HG02884 (cell line): ENCODE measurements around the gene ADARB2.
"Not testable (repeated sequence)": the region's sequence is repeated elsewhere in the genome, so short reads cannot be mapped to it uniquely, and the experiment has no call there.

Experiments
- ATAC-seq: cut with Tn5 transposase; IDR thresholded peaks from one replicate; pipeline ENCODE4 v1.9.1; 2021; ENCODE audit warnings: mild to moderate bottlenecking, moderate library complexity; ENCODE audit not compliant: unreplicated experiment

The ADARB2 gene

GRCh38 chr10:1474376-1475097, 262.8 kb downstream of the ADARB2 start:
- no peak for ATAC-seq

DNA sequence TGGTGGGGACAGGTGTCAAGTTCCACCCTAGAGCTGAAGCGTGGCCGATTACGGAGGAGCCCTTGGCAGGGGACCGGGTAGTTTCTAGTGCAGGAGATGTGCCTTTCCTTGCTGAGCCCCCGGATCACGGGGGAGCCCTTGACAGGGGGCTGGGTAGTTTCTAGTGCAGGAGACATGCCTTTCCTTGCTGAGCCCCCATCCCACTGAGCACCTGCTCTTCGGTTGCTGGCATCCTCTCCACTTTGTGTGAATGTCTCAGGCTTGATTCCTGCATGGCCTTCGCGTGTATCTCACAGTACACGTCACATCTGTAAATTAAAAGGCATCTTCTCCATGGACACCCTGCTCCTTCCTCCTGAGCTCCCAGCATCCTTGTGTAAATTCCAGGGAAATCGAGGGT, 263.5 kb downstream of the ADARB2 start:
- no peak for ATAC-seq

DNA sequence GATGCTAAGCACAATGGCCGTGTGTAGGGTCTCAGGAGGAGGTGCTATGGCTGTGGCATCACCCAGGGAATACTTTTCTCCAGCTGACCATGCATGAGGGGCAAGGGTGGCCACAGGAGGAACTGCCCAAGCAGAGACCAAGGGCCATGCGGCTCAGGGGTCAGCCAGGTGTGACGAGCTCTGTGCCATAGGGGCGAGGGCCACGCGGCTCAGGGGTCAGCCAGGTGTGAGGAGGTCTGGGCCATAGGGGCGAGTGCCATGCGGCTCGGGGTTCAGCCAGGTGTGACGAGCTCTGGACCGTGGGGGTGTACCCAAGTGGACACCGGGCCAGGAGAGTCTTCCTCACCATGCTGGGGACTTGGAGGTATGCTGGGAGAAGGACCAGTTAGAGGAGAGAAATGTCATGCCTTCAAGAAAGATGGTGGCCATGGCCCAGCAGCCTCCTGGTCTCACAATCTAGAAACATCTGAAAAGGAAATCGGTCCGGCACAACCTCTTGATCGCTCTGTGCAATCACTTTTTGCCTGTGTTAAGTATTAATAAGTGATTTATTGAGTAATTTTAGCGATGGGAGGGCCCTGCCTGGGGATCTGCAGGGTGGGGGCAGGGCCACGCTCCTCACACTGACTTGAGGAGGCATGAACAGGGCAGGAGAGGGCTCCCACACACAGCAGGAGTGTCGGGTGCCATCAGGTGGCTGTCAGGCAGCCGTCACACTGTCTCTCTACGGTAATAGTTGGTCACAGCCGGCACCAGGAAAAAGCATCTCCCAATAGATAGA, 265.0 kb downstream of the ADARB2 start:
- no peak for ATAC-seq

GRCh38 chr10:1468811-1469210, 268.5 kb downstream of the ADARB2 start:
- no peak for ATAC-seq

DNA sequence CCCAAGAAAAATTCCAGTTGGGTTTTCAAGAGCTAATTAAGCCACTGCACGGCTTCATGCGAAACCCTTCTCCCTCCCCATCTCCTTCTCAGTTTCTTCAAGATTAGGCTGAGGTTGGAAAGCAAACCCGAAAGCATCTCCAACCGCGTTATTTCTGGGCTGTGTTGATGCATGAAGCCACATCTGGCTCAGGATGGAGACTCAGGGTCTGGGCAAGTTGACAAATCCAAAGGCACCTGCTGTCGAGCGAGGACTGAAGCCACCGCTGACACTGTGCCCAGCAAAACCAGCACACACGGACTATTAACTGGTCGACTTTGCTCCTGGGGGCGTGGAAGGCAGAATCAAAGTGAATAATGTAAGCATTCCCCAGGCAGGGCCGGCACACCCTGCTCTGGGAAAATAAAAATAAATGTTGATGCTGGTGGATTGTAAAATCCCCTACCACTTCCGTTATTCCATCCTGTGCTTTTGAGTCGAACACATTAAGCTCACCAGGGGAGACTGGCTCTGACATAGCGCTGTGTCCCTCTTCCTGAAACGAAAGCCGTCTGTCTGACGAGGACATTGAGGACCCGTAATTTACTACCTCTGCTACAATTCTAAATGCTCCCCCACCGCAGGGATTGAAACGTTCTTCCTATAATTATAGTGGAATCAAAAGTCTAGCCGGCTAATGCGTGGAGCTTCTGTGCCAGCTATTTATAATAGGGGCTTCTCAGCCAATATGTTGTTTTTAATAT, 269.8 kb downstream of the ADARB2 start:
- ATAC-seq, result no peak

DNA sequence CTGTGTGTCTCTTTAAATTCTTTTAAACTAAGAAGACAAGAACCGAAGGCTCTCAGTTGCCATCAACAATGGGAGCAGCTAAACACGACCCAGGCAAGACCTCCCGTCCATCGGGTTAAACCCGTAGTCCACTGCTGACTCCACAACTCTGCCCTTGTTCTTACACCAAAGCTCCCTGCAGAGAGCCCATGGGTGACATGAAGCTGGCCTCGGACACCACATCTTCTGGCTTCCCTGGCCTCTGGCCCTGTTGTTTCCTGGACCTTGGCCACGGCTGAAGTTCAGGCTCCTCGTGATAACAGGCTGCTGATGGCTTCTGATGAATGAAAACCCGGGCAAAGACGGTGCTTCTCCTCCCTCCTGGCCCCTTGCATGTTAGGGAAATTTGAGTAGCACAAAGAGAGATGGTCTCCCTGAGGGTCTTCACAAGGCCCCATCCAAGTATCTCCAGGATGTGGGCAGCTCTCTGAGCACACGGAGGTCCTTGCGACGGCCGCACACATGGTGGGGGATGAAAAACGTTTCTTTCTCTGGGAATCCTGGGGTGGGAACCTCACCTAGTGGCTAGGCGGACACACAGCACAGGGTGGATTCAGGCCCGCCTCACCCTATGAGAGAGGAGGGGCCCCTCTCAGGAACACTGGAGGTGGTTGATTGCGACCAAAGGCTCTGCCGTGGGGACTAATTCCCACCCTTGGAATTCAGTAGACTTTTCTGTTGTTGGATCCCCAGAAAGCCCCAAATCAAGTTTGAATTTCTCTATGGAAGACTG, 271.1 kb downstream of the ADARB2 start:
- no peak for ATAC-seq

DNA sequence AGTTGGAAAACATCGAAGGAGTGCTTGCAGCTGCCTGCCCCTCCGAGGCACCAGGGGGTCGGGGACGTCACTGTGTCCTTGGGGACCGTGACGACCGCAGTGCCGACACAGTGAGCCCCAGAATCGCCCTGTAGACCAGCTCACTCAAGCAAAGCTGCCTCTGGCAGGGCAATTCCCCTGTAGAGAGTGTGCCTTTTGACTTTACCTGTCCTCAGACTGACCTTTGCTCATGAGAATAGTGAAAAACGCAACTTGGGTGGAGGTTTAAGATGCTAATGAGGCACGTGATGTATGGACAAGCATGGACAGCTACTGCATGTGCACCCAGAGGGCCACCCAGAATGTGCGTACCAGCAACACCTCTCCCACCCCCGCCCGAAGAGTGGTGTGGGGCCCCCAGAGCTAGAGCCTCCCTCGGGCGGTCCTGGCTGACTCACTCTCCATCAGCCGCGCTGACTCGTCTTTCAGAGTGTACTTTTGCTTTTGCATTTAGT, 271.9 kb downstream of the ADARB2 start:
- no peak for ATAC-seq

GRCh38 chr10:1464881-1465417, 272.4 kb downstream of the ADARB2 start:
- no peak for ATAC-seq

DNA sequence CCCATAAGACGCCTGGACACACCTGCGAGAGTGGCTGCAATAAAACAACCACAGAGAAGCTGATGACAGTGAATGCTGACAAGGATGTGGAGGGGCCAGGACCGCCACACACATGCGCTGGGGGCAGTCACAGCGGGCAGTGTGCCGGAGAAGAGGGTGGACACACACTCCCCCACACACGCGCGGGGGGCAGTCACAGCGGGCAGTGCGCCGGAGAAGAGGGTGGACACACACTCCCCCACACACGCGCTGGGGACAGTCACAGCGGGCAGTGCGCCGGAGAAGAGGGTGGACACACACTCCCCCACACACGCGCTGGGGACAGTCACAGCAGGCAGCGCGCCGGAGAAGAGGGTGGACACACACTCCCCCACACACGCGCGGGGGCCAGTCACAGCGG, 273.4 kb downstream of the ADARB2 start:
- ATAC-seq, result not testable (repeated sequence)

DNA sequence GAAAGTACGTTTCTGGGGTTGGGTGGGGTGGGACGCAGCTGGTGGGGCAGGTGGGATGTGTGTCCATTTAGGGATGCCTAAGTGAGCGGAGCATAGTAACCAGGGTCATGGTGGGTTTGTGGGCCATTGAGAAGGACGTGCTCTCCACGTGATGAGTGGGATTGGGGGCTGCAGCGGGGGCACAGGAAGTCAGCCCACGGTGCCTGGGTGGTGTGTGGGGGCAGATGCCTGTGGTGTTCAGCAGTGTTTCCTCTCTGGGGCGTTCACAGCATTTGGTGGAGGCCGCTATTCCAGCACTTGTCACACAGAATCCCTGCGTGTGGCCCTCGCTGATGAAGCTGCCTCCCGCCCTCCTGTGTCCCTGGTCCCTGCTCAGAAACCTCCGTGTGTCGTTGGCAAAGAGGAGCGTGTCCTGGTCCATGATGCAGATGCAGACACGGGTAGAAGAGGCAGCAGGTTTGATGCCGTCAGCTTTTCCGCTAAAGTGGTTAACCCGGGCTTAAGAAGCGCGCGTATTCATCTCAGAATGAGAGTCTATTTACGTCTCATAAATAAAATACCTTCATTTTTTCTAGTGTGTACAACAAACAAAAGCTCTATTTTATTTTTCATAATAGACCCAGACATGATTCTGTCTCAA, 274.2 kb downstream of the ADARB2 start:
- ATAC-seq, result no peak

DNA sequence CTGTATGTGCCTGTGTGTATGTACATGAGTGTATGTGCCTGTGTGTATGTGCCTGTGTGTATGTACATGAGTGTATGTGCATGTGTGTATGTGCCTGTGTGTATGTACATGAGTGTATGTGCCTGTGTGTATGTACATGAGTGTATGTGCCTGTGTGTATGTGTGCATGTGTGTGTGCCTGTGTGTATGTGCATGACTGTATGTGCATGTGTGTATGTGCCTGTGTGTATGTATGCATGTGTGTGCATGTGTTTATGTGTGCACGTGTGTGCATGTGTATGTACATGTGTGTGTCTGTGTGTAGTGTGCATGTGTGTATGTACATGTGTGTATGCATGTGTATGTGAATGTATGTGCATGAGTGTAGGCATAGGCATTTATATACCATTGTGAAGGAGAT, 274.8 kb downstream of the ADARB2 start:
- ATAC-seq, result no peak

- ATAC-seq, result no peak
Observed at GRCh38 chr10:1462032-1462431, 275.3 kb downstream of the ADARB2 start.

DNA sequence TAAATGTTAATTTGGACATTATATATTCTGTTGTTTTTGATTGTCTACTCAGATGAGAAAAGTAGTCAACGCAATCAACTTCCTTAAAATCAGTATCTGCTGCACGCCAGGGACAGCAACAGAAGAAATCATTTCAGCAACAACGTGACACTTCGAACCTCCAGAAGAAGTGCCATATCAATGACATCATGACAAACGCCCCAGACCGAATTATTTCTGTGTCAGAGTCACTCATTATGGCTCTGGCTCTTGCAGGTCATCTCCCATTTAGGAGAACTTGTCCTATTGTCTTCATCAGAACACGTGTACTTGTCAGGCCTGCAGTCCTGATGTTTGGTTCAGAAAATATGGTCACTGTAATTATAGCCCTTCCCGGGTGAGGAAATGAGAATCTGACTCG, 276.3 kb downstream of the ADARB2 start:
- no peak for ATAC-seq

DNA sequence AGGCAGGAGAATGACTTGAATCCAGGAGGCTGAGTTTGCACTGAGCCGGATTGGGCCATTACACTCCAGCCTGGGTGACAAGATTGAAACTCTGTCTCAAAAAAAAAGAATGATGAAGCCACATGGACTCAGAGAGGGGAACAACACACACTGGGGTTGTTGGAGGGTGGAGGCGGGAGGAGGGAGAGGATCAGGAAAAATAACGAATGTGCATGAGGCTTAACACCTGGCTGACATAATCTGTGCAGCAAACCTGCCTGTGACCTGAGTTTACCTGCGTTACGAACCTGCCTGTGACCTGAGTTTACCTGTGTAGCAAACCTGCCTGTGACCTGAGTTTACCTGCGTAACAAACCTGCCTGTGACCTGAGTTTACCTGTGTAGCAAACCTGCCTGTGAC, 277.7 kb downstream of the ADARB2 start:
- not testable (repeated sequence) for ATAC-seq

GRCh38 chr10:1454951-1455350, 282.4 kb downstream of the ADARB2 start:
- ATAC-seq, result no peak

- ATAC-seq, result peak; percentile 97
Observed at GRCh38 chr10:1454428-1454827, 282.9 kb downstream of the ADARB2 start.

GRCh38 chr10:1452777-1453176, 284.5 kb downstream of the ADARB2 start:
- no peak for ATAC-seq

GRCh38 chr10:1451941-1452340, 285.4 kb downstream of the ADARB2 start:
- no peak for ATAC-seq

- ATAC-seq, result no peak
Observed at GRCh38 chr10:1451362-1451888, 285.9 kb downstream of the ADARB2 start.
